ENCODE results near the gene RCL1.
"Not testable (repeated sequence)": the region's sequence is repeated elsewhere in the genome, so short reads cannot be mapped to it uniquely, and the experiment has no call there.

The RCL1 gene

GRCh38 chr9:4769321-4770080, 23.2 kb upstream of the RCL1 start:
- DNase-seq (ENCODE audit: insufficient read length, low spot score) (no peak), FAIRE-seq (no peak)
- TF ChIP-seq CTCF (IDR thresholded peaks at IDR 0.05; ENCODE audit: insufficient read depth, missing control alignments) = no peak

GRCh38 chr9:4771788-4772187, 21.0 kb upstream of the RCL1 start:
- no peak for TF ChIP-seq CTCF (IDR thresholded peaks at IDR 0.05; ENCODE audit: insufficient read depth, missing control alignments)
- no peak for DNase-seq (ENCODE audit: insufficient read length, low spot score)
- FAIRE-seq = no peak

- TF ChIP-seq CTCF (IDR thresholded peaks at IDR 0.05; ENCODE audit: insufficient read depth, missing control alignments) = no peak
- DNase-seq (ENCODE audit: insufficient read length, low spot score) = no peak
- no peak for FAIRE-seq
These were observed 18.5 kb upstream of the RCL1 start for GRCh38 chr9:4774209-4774608.

GRCh38 chr9:4774958-4775357, 17.8 kb upstream of the RCL1 start:
- FAIRE-seq; DNase-seq (ENCODE audit: insufficient read length, low spot score): not testable (repeated sequence)

GRCh38 chr9:4780651-4781050, 12.1 kb upstream of the RCL1 start:
- no peak for FAIRE-seq
- no peak for TF ChIP-seq CTCF (IDR thresholded peaks at IDR 0.05; ENCODE audit: insufficient read depth, missing control alignments)
- DNase-seq (ENCODE audit: insufficient read length, low spot score) = no peak

GRCh38 chr9:4781408-4781807, 11.3 kb upstream of the RCL1 start:
- DNase-seq (ENCODE audit: insufficient read length, low spot score) (no peak), FAIRE-seq (no peak)
- no peak for TF ChIP-seq CTCF (IDR thresholded peaks at IDR 0.05; ENCODE audit: insufficient read depth, missing control alignments)

- not testable (repeated sequence) for DNase-seq (ENCODE audit: insufficient read length, low spot score); FAIRE-seq
These were observed 9.6 kb upstream of the RCL1 start for GRCh38 chr9:4783191-4783590.

- no peak for DNase-seq (ENCODE audit: insufficient read length, low spot score)
- no peak for FAIRE-seq
- no peak for TF ChIP-seq CTCF (IDR thresholded peaks at IDR 0.05; ENCODE audit: insufficient read depth, missing control alignments)
These were observed 8.3 kb upstream of the RCL1 start for GRCh38 chr9:4784403-4784802.

All from D721Med (cell line).